A549 treated with CORT108297 at 1 μM for 4 hours (cell line): ENCODE data around the gene OR2M3. TPM values are rescaled to one million over a fixed set of nuclear protein-coding genes. Genes with fewer than 3 reads are reported as not detected.

Experiments
- total RNA-seq: library from RNA; stranded (reverse); fragments of 200-300 nt; extraction: Qiagen RNA extraction; gene quantifications from 5 replicates; pipeline ENCODE4 v1.2.3, GENCODE V29; 2022

OR2M3 gene, protein sequence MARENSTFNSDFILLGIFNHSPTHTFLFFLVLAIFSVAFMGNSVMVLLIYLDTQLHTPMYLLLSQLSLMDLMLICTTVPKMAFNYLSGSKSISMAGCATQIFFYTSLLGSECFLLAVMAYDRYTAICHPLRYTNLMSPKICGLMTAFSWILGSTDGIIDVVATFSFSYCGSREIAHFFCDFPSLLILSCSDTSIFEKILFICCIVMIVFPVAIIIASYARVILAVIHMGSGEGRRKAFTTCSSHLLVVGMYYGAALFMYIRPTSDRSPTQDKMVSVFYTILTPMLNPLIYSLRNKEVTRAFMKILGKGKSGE
- not detected in 5 replicates for total RNA-seq

DNA sequence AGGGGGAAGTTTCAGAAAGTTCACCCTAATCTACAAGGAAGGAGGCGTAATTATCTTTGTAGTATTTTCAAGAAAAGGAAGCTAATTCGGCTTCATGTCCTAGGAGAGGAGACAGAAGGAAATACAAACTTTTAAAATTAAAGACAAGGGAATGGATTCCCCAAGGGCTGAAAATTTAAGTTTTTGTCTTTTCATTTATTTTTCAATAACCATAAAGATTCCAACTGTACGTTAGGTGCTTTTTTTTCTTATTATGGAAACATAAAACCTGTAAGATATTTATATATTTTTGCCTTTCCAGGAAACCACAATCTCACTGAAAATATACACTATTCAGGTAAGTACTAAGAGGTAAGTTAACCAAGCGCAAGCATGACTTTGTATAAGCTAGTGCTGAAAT is at the start of gene OR2M3:
Gene OR2M3 (plus strand): TSS at position 301 of the 400 bp plus-strand sequence. CDS start 5,803 bp downstream, outside the sequence.

DNA sequence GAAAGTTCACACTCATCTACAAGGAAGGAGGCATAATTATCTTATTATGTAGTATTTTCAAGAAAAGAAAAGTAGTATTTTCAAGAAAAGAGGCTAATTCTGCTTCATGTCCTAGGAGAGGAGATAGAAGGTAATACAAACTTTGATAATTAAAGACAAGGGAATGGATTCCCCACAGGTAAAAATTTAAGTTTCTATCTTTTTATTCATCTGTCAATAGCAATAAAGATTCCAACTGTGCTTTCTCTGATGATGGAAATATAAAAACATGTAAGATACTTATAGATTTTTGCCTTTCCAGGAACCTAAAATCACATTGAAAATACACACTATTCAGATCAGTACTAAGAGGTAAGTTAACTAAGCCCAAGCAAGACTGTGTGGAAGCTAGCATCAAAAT is 22.5 kb upstream of the OR2M3 start, which contains the start of gene OR2M2:
Gene OR2M2 (plus strand): TSS at position 301 of the 400 bp plus-strand sequence. CDS start 5,165 bp downstream, outside the sequence.

DNA sequence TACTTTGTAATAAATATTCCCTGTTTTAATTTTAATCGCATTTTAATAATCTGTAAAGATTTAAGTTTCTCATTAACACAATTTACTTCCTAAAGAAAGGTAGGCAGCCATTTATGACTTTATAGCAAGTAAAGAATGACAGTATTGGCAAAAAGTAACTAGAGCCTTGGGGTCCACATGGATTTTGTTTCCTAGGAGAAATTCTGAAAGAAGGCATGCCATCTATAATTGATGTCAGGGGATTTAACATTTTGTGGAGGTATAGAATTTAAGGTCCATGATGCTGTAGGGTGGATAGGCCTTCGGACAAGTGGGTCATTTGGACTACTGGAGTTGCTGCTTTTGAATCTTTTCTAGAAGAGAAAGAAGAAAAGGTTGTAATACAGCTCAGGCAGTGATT is 34.1 kb downstream of the OR2M3 start, which contains the start of gene OR2M4:
Gene OR2M4 (plus strand): TSS at position 301 of the 400 bp plus-strand sequence. CDS start 7,512 bp downstream, outside the sequence.

Other genes with a start within 250 kb of the OR2M3 start
- not detected in 5 replicates for gene OR2L8, start 248.4 kb upstream of the OR2M3 start, total RNA-seq
- gene OR2AK2, start 232.0 kb upstream of the OR2M3 start, total RNA-seq: not detected in 5 replicates
- gene OR2L5, start 183.6 kb upstream of the OR2M3 start, total RNA-seq: not detected in 5 replicates
- not detected in 5 replicates for gene OR2L2, start 167.2 kb upstream of the OR2M3 start, total RNA-seq
- not detected in 5 replicates for gene OR2L3, start 150.4 kb upstream of the OR2M3 start, total RNA-seq
- gene OR2L13, start 102.1 kb upstream of the OR2M3 start, total RNA-seq: not detected in 5 replicates
- gene OR2M5, start 52.1 kb upstream of the OR2M3 start, total RNA-seq: not detected in 5 replicates
- not detected in 5 replicates for gene OR2M2, start 22.4 kb upstream of the OR2M3 start, total RNA-seq
- gene OR2M4, start 34.2 kb downstream of the OR2M3 start, total RNA-seq: not detected in 5 replicates
- not detected in 5 replicates for gene OR2T33, start 80.7 kb downstream of the OR2M3 start, total RNA-seq
- gene OR2T12, start 106.2 kb downstream of the OR2M3 start, total RNA-seq: not detected in 5 replicates
- gene OR2M7, start 127.3 kb downstream of the OR2M3 start, total RNA-seq: not detected in 5 replicates
- gene OR14C36, start 151.5 kb downstream of the OR2M3 start, total RNA-seq: not detected in 5 replicates
- gene OR2T4, start 164.4 kb downstream of the OR2M3 start, total RNA-seq: not detected in 5 replicates
- gene OR2T6, start 178.5 kb downstream of the OR2M3 start, total RNA-seq: not detected in 5 replicates
- not detected in 5 replicates for gene OR2T1, start 205.8 kb downstream of the OR2M3 start, total RNA-seq
- gene OR2T2, start 248.4 kb downstream of the OR2M3 start, total RNA-seq: not detected in 5 replicates